Brain pericyte (primary cell): ENCODE data around the gene B3GNT9.

Experiments
- DNase-seq: peaks from one replicate; pipeline ENCODE4 v3.0.0-alpha.2; 2012; ENCODE audit warnings: low read depth, low spot score

Gene B3GNT9

DNA sequence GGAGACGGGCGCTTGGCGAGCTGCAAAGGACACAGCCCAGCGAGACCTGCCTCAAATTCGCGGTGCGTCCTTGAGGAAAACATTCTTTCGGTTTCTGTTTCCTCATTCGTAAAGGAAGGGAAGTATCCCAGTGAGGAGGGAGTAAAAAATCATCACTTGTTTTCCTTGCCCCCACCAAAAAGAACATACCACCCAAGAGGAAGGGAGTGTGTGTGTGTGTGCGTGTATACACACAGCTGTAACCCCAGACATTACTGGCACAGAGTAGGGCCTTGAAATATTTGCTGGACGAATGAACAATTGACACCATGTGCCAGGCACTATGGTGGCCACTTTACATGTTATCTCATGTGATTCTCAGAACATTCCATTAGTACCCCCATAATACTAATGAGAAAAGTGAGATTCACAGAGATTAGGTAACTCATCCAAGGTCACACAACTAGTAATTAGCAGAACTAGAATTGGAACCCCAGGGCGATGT is 34.9 kb upstream of the B3GNT9 start:
- DNase-seq: no peak

DNA sequence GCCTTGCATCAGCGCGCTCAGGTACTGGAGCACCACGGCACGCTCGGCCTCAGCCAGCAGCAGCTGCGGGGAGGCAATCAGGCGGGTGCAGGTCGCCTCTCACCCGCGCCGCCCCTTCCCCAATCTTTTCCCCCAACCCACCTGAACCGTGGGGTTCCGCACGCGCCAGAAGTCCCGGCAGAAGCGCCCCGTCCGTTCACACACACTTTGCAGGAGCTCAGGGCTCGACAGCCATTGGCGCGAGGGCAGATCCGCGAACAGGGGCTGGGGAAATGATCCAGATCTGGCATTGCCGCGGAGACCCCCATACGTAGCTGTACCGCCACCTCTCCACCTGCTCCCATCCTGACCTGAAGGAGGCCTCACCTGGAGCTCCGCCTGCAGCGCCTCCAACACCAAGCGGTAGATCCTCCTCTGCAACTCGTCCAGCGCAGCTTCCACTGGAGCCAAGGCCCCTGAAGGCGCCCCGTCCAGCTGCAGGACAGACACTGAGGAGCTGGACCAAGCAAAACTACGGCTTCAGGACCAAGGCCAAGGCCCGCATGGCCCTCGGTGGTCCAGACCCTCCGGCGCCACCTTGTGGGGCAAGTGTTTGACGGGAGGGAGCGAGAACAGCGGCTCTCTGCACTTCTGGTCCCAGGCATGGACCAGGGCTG is 34.3 kb upstream of the B3GNT9 start:
- DNase-seq: peak; percentile 66

DNA sequence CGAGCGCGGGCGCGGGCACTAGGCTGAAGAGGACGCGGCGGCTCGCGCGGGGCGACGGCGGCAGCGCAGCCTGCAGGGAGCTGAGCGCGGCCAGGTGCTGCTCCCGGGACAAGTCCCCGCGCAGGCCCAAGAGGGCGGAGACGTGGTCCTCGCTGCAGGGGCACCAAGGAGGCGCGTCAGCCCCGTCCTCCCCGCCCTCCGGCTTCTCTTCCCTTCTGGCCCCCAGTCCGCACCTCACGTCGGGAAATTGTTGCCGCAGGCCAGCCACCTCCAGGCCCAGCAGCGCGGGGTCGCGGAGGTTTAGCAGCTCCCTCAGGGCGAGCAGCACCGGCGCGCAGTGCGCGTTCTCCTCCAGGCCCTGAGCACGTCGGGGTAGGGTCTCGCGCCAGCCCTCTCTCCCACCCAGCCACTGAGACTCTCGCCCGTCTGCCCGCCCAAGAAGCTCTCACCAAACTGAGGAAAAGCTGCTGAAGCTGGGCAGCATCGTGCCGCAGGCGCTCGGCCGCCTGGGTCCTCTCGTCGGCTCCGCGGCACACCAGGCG is 33.7 kb upstream of the B3GNT9 start:
- DNase-seq: no peak

DNA sequence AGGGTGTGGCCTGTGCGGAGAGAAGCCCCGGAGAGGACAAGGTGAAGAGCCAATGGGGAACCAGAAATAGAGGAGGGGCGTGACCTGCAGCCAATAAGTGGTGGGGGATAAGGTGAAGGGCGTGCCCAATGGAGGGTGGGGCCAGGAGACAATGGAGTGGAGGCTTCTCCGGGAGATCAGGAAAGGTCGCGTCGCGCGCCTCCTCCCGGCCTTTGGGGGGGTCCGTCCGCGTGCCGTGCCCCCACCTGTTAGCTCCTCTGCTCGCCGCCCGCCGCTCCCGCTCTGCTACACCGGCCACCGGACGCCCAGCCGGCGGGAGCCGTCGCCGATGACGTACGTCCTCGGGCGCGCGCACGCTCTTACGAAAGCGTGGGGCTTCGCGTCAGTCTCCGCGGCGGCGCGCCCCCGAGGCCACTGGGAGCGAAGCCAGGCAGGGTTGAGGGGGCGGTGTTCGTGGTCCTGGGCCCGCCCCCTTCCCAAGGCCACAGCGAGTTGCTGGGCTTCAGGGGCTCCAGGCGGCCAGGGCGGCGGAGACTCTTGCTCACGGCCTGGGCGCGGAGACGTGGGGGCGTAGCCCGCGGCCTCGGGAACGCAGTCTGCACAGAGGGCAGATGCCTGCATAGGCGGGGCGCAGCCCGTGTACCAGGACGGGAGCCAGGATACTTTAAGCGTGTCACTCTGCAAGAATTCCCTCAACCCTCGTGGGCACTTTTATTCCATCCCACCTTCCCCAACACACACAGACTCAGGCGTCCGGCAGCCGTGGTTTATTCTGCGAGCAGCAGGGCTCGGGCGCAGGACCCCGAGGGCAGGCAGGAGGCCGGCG is 33.0 kb upstream of the B3GNT9 start, which contains the start of gene MATCAP1:
MATCAP1 (minus strand) TSS at position 337 of the 826 bp plus-strand sequence. CDS start 3,353 bp downstream, outside the sequence.
- DNase-seq: peak; percentile 86

DNA sequence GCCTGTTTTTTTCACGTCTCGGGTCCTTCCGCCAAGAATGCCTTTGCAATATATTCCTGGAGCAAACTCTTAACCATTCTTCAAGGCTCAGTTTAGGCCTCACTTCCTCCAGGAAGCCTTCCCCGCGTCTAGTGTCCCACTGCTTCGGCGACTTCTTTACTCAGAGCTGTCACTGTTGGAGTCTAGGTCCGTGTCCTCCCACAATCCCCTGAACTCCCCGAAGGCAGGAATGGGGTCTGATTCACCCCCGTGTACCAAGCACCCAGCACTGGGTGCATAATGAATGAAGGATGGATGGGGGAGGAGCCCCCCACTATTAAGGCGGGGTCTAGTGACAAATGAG is 32.5 kb upstream of the B3GNT9 start:
- DNase-seq: no peak

DNA sequence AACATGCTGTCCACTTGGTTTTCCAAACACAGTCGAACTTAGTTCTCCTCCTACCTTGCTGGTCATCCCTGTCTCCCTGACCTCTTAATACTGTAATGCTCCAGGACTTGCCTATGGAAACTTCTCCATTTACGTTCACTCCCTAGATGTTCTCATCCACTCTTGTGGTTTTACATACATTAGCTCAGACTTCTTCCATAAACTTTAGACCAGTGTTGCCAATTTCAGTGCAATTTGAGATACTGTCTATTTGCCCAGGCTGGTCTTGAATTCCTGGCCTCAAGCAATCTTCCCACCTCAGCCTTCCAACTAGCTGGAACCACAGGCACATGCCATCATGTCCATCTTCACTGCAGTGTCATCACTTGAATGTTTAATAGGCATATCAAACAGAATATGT is 31.5 kb upstream of the B3GNT9 start:
- DNase-seq: no peak

DNA sequence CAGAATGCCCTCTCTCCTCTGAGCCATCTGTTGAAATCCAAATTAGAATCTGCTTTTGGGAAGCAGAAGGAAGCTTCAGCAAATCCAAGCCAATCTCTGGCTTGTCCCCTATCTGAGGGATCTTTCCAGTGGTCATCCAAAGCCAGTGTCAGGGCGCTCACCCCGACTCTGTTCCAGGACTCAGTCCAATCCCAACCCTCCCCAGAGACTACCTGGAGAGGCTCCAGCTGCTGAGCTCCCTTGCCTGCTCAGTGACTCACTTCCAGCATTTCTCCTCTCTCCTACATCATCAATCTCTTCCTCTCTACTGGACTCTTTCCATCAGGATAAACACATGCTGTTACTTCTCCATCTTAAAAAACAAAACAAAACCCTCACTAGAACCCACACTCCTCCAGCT is 30.5 kb upstream of the B3GNT9 start:
- no peak for DNase-seq

DNA sequence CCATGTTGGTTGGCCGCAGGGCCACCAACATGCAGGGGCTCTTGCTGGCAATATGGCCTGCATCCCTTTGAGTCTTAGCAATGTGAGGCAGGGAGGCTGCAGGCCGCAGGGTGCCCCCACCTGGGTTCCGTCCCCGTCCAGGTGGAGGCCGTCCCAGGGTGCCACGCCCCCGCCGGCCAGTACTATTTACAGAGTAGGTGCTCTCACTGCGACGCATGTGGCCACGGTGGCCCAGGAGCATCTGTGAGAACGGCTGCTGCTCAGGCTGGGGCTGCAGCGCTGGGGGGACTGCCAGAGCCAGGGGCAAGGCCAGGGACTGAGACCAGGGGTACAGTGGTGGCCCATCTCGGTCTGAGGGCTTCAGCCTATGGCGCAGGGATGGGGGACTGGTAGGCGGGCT is 29.4 kb upstream of the B3GNT9 start:
- no peak for DNase-seq

DNA sequence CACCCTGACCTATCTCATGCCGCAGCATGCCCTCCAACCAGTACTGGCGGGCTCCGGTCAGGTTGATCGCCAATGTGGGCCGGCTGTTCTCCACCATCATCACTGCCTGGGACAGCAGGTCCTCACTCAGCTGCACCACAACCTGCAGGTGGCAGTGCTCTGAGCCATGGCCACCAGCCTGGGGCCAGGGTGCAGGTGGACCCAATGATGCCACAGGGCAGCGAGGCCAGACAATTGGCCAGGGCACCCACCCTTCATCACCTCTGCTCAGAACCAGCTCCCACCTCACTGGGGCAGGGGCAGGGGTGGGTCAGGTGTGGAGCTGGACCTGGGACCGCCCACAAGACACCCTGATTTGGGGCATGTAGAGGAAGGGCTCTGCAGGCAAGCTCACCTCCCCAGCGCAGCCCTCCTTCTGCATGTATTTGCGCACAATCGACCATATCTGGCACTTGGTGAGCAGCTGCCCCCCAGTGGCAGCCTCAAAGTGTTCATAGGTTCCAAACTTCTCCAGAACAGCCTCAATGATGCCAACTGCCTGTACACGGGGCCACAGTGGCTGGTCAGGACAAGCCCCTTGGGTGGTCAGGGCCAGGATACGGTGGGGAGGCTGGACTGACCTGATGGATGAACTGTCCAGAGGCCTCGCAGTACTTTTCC is 28.8 kb upstream of the B3GNT9 start:
- DNase-seq: no peak

DNA sequence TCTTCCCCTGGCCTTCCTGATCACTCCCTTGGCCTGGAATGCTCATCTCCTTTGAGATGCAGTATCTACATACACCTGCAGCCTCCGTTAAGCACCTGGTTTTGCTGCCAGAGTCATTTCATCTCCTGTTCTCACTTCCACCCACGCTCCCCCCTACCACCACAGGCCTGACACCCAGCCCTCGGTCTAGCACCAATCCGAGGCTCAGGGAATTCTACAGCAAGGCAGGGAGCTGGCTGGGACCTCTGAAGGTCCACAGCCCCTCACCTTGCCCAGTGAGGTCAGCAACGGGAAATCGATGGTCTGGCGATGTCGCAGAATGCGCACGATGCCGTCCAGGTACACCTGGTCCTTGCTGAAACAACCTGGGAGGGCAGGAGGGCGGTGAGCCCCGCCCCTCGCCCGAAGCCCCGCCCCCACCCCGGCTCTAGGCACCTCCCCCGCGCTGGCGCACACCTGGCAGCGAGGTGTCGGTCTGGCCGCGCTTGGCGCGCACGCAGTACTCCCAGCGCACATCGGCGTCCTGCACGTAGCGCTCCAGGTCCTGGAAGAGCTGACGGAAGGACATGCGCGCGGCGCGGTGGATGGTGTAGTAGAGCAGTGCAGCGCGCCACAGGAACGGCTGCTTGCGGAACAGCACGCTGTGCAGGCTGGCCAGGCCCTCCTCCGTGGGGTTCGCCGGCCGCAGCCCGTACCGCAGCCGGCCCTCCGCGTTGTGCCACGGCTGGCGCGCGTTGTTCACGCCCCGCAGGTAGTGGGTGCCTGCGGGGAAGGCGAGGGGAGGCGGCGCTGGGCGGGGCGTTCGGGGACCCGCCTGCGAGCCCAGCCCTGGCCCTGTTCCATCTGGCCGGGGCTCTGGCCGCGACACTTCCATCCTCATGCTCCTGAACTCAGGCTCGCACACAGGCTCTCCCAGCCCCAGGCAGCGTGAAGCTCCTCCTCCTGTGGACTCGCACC is 27.2 kb upstream of the B3GNT9 start:
- DNase-seq: no peak

DNA sequence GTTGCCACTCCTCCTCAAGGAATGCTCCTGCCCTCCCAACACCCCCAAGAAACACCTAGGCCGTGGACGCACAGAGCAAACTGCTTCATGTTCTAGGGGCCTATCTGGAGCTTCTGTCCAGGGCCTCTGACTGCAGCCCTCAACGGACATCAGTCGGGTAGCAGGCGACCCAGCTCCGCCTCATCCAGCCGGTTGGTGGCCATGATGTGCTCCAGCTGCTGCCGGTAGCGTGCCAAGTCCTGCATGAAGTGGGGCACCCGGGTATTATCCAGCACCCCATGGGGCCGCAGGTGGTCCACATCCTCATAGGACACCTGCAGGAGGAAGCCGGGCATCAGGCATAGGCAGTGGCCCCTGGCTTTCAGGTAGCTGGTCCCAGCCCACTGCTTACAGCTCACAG is 25.9 kb upstream of the B3GNT9 start:
- DNase-seq: no peak

DNA sequence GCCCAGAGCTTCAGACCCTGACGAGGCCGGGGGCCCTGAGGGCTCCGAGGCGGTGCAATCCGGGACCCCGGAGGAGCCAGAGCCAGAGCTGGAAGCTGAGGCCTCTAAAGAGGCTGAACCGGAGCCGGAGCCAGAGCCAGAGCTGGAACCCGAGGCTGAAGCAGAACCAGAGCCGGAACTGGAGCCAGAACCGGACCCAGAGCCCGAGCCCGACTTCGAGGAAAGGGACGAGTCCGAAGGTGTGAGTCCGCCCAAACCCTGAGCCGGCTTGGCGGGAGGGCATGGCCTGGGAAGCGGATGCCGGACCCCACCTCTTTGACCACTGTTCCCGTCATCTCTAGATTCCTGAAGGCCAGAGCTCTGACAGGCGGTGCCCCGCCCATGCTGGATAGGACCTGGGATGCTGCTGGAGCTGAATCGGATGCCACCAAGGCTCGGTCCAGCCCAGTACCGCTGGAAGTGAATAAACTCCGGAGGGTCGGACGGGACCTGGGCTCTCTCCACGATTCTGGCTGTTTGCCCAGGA is 24.0 kb upstream of the B3GNT9 start:
- no peak for DNase-seq

DNA sequence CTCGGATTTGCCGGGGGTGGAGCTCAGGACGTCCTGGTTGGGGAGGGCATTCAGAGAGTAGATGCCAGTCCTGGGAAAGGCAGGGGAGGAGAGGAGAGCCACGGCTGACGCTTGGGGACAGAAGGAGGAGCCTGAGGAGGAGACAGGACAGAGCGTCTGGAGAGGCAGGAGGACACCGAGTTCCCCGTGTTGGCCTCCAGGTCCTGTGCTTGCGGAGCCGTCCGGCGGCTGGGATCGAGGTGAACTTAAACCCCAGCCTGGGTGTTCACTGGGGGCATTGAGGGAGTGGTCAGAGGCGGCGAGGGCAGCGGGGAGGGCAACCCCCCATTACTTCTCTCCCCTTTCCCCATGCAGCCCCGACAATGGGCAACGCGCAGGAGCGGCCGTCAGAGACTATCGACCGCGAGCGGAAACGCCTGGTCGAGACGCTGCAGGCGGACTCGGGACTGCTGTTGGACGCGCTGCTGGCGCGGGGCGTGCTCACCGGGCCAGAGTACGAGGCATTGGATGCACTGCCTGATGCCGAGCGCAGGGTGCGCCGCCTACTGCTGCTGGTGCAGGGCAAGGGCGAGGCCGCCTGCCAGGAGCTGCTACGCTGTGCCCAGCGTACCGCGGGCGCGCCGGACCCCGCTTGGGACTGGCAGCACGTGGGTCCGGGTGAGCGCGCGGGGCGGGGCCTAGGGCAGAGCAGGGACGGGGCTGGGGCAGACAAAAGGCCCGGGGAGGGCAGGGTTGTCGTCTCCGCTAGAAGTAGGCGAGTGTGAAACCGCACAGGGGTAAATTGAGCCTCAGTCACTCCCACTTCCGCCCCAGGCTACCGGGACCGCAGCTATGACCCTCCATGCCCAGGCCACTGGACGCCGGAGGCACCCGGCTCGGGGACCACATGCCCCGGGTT is 23.3 kb upstream of the B3GNT9 start:
- DNase-seq: peak; percentile 37

DNA sequence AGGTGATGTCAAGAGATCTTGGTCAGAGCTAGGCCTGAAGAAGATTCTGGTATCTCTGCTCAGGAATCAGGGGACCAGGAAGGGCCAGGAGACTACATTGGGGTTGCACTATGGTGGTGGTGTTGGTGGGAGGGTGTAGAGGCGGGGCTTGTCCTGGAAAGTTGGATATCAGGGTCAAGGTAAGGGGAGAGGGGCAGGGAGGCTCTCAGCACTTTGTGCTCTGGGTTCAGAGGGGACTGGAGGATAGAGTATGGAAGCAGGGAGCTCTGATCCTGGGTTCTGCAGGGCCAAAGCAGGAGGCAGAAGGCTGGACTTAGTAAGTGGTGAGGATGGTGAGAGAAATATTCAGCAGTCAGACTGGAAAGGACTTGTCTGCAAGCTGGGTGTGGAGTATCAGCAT is 22.5 kb upstream of the B3GNT9 start:
- no peak for DNase-seq

DNA sequence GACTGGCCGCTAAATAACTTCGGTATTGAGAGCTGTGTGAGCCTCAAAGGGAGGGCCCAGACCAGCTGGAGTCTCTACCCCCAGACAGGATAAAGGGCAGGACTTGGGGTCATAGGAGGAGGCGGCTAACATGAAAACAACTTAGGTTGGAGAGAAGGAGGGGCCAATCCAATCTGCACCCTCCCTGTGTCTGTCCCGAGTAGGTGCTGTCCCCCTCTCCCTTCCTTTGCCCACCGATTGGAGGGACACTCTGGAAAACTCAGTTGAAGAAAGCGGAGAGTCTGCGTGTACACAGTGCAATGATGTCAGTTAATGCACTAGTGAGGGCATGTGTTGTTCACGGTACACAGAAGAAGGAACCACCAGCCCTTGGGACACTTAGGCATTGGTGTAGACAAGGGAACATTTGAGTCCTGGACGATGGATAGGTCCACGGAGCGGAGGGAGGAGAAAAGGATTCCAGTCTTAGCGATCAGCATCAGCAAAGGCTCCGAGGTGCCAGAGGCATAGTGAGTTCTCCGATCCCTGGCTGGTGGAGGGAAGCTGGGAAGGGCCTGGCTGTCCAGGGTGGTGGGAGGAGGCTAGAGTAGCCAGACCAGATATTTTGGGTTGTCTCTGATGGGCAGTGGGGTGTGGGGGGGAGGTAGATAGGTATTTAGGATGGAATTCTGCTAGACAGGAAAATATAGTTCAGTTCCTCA is 20.3 kb upstream of the B3GNT9 start:
- no peak for DNase-seq

DNA sequence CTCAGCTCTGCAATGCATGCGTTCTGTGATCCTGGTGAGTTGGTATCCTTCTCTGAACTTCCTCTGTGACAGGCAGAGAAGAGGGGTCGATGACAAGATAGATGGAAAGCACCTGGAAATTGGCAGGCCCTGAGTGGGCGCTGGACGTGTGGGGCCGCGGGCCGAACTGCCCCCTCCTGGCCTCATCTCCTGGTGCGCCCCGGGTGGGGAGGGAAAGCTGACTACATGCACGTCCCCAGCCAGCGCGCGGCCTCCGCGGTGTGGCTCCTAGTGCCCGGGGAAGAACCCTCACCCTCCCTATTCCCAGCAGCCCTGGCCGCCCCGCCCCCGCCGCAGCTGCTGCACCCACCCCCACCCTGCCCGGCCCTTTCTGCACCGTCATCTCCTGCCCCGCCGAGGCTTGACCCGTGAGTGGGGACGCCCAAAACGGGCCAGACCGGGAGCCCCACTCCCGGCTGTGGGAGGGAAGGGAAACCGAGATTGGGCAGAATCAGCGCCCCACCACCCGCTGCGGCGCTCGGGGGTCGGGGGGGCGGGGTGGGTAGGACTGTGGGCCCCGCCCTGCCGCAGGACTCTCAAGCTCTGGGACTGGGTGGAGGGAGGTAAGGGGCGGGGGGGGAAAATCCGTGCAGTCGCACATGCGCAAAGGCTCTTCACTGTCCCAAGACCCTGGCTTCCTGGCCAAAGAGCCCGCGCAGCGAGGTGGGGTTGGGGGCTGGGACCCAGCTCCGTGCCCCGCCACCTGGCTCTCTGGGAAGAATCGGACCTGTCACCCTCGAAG is 19.6 kb upstream of the B3GNT9 start, which contains the start of gene NOL3:
NOL3 (plus strand) TSS at position 371 of the 781 bp plus-strand sequence.
- no peak for DNase-seq

DNA sequence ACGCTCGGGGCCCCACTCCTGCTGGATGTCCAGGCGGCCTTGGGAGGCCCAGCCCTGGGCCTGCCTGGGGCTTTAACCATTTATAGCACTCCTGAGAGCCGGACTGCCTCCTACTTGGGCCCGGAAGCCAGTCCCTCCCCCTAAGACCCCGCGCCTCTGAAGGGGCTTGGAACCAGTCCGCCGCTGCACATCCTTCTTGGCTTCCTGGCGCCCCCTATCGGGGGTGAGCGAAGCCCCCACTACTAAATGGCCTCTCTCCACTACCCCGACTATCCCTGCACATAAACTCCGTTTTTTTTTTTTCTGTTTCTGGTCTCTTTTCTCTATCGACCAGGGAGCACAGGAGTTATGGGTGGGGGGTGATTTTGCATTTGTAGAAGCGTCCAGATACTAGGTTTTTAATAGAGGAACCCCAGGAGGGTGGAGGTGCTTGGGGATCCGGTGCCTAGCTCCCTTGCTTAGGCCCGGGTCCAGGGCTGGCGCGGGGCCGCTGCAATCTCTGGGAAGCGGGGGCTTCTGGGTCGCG is 18.9 kb upstream of the B3GNT9 start:
- no peak for DNase-seq

DNA sequence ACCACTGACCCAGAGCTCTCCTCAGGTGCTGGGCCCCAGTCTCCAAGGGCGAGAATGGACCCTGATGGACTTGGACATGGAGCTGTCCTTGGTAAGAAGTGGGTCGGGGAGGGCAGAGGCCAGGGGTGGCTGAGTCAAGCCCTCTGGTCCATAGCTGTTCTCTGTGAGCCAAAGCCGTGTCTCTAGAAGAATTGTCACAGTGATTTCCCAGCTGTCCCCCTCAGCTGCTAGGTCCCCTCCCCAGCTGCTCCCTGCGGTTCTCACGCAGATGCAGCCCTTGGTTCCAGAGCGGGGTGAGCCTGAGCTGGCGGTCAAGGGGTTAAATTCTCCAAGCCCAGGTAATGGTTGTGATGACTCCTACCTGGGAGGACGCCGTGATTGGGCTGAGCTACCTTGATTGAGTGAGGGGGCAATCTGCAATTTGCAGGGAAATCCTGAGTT is 18.2 kb upstream of the B3GNT9 start:
- no peak for DNase-seq
